ENCODE measurements around the gene SLC34A2. TPM values are rescaled to one million over a fixed set of nuclear protein-coding genes. Genes with fewer than 3 reads are reported as not detected.

The SLC34A2 gene
- total and polyA plus RNA-seq, 2 donors: 4.9 to 28.4 TPM

- WGBS: 96% methylated on average over 2 of the region's 2 CpGs
- no peak overlapping the region for H3K27ac ChIP-seq (ENCODE audit: low read depth in 1 of 2, low read length in 1 of 2)
- H3K36me3 ChIP-seq (ENCODE audit: control insufficient read depth in 2 of 2, insufficient read depth in 2 of 2, low read length in 1 of 2): no peaks in the 10 kb centered on the region
- no peak overlapping the region for H3K4me3 ChIP-seq (ENCODE audit: low read length in 2 of 2)
- no peaks in the 10 kb centered on the region for H3K9me3 ChIP-seq (ENCODE audit: control insufficient read depth in 2 of 2, insufficient read depth in 1 of 2, low read length in 1 of 2)
- DNase-seq (ENCODE audit: low read depth in 6 of 9, low spot score in 9 of 9): no peak
- H3K4me1 ChIP-seq (ENCODE audit: control insufficient read depth in 2 of 2, insufficient read depth in 2 of 2, low read length in 2 of 2): no peaks in the 10 kb centered on the region
- no peaks in the 10 kb centered on the region for H3K27me3 ChIP-seq (ENCODE audit: control insufficient read depth in 2 of 2, insufficient read depth in 1 of 2, low read length in 1 of 2)
Measured at GRCh38 chr4:25628451-25628850, 27.2 kb upstream of the SLC34A2 start.

- DNase-seq (ENCODE audit: low read depth in 6 of 9, low spot score in 9 of 9): no peak
- H3K27me3 ChIP-seq (ENCODE audit: control insufficient read depth in 2 of 2, insufficient read depth in 1 of 2, low read length in 1 of 2): no peaks in the 10 kb centered on the region
- no peaks in the 10 kb centered on the region for H3K9me3 ChIP-seq (ENCODE audit: control insufficient read depth in 2 of 2, insufficient read depth in 1 of 2, low read length in 1 of 2)
- no peaks in the 10 kb centered on the region for H3K36me3 ChIP-seq (ENCODE audit: control insufficient read depth in 2 of 2, insufficient read depth in 2 of 2, low read length in 1 of 2)
- 82% methylated on average over 4 of the region's 4 CpGs for WGBS
- H3K27ac ChIP-seq (ENCODE audit: low read depth in 1 of 2, low read length in 1 of 2): no peak overlapping the region
- no peak overlapping the region for H3K4me3 ChIP-seq (ENCODE audit: low read length in 2 of 2)
- H3K4me1 ChIP-seq (ENCODE audit: control insufficient read depth in 2 of 2, insufficient read depth in 2 of 2, low read length in 2 of 2): no peaks in the 10 kb centered on the region
Measured at GRCh38 chr4:25632135-25632534, 23.5 kb upstream of the SLC34A2 start.

DNA sequence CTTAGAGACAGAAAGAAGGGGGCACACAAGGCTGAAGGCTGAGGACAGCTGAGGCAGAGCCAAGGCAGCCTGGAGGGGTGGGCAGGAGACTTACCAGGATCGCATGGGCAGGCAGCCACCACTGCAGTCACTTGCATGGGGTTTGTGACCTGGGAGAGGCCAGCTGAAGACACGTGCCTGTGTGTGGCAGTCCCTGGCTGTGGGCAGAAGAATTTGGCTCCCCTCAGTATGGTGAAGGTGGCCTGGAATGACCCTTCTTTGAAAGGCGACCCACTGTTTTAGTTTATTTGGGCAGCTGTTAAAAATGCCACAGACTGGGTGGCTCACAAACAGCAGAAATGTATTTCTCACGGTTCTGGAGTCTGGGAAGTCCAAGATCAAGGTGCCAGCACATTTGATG lies 22.1 kb upstream of the SLC34A2 start:
- Histone ChIP-seq H3K27me3 (ENCODE audit: control insufficient read depth in 2 of 2, insufficient read depth in 1 of 2, low read length in 1 of 2) (no peaks in the 10 kb centered on the region), H3K4me3 (ENCODE audit: low read length in 2 of 2) (no peak overlapping the region), H3K9me3 (ENCODE audit: control insufficient read depth in 2 of 2, insufficient read depth in 1 of 2, low read length in 1 of 2) (no peaks in the 10 kb centered on the region), H3K27ac (ENCODE audit: low read depth in 1 of 2, low read length in 1 of 2) (no peak overlapping the region), H3K36me3 (ENCODE audit: control insufficient read depth in 2 of 2, insufficient read depth in 2 of 2, low read length in 1 of 2) (no peaks in the 10 kb centered on the region), H3K4me1 (ENCODE audit: control insufficient read depth in 2 of 2, insufficient read depth in 2 of 2, low read length in 2 of 2) (no peaks in the 10 kb centered on the region)
- DNase-seq (ENCODE audit: low read depth in 6 of 9, low spot score in 9 of 9): no peak
- WGBS: 90% methylated on average over 4 of the region's 4 CpGs

DNA sequence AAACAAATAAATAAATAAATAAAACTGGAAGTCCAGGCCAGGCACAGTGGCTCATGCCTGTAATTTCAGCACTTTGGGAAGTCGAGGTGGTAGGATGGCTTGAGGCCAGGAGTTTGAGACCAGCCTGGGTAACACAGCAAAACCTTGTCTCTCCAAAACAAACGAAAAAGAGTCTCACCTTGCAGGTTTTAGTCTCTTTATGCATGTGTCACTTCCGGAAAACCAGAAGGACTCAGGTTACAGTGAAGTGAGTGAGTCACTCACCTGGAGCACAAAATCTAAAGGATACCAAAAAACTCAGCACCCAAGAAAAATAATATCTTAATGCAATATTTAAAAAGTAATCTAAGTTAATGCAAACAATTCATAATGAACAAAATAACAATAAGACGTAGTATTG lies 20.1 kb upstream of the SLC34A2 start:
- no peak for DNase-seq (ENCODE audit: low read depth in 6 of 9, low spot score in 9 of 9)
- Histone ChIP-seq H3K4me1 (ENCODE audit: control insufficient read depth in 2 of 2, insufficient read depth in 2 of 2, low read length in 2 of 2) (no peaks in the 10 kb centered on the region), H3K9me3 (ENCODE audit: control insufficient read depth in 2 of 2, insufficient read depth in 1 of 2, low read length in 1 of 2) (no peaks in the 10 kb centered on the region), H3K36me3 (ENCODE audit: control insufficient read depth in 2 of 2, insufficient read depth in 2 of 2, low read length in 1 of 2) (no peaks in the 10 kb centered on the region), H3K27me3 (ENCODE audit: control insufficient read depth in 2 of 2, insufficient read depth in 1 of 2, low read length in 1 of 2) (no peaks in the 10 kb centered on the region), H3K27ac (ENCODE audit: low read depth in 1 of 2, low read length in 1 of 2) (no peak overlapping the region), H3K4me3 (ENCODE audit: low read length in 2 of 2) (no peak overlapping the region)
- 88% methylated on average over 4 of the region's 4 CpGs for WGBS

- no peaks in the 10 kb centered on the region for H3K9me3 ChIP-seq (ENCODE audit: control insufficient read depth in 2 of 2, insufficient read depth in 1 of 2, low read length in 1 of 2)
- no peak overlapping the region for H3K4me3 ChIP-seq (ENCODE audit: low read length in 2 of 2)
- no peak overlapping the region for H3K27ac ChIP-seq (ENCODE audit: low read depth in 1 of 2, low read length in 1 of 2)
- H3K4me1 ChIP-seq (ENCODE audit: control insufficient read depth in 2 of 2, insufficient read depth in 2 of 2, low read length in 2 of 2): no peaks in the 10 kb centered on the region
- DNase-seq (ENCODE audit: low read depth in 6 of 9, low spot score in 9 of 9): no peak
- H3K27me3 ChIP-seq (ENCODE audit: control insufficient read depth in 2 of 2, insufficient read depth in 1 of 2, low read length in 1 of 2): no peaks in the 10 kb centered on the region
- H3K36me3 ChIP-seq (ENCODE audit: control insufficient read depth in 2 of 2, insufficient read depth in 2 of 2, low read length in 1 of 2): no peaks in the 10 kb centered on the region
- 95% methylated on average over 10 of the region's 10 CpGs for WGBS
Measured at GRCh38 chr4:25637581-25638220, 17.9 kb upstream of the SLC34A2 start.

- Histone ChIP-seq H3K27ac (ENCODE audit: low read depth in 1 of 2, low read length in 1 of 2) (no peak overlapping the region), H3K9me3 (ENCODE audit: control insufficient read depth in 2 of 2, insufficient read depth in 1 of 2, low read length in 1 of 2) (no peaks in the 10 kb centered on the region), H3K36me3 (ENCODE audit: control insufficient read depth in 2 of 2, insufficient read depth in 2 of 2, low read length in 1 of 2) (no peaks in the 10 kb centered on the region), H3K27me3 (ENCODE audit: control insufficient read depth in 2 of 2, insufficient read depth in 1 of 2, low read length in 1 of 2) (no peaks in the 10 kb centered on the region), H3K4me3 (ENCODE audit: low read length in 2 of 2) (no peak overlapping the region), H3K4me1 (ENCODE audit: control insufficient read depth in 2 of 2, insufficient read depth in 2 of 2, low read length in 2 of 2) (no peaks in the 10 kb centered on the region)
- DNase-seq (ENCODE audit: low read depth in 6 of 9, low spot score in 9 of 9): no peak
- 96% methylated on average over 4 of the region's 4 CpGs for WGBS
Measured at GRCh38 chr4:25638221-25638601, 17.4 kb upstream of the SLC34A2 start.

GRCh38 chr4:25638806-25639205 lies 16.8 kb upstream of the SLC34A2 start:
- Histone ChIP-seq H3K4me1 (ENCODE audit: control insufficient read depth in 2 of 2, insufficient read depth in 2 of 2, low read length in 2 of 2) (no peaks in the 10 kb centered on the region), H3K27me3 (ENCODE audit: control insufficient read depth in 2 of 2, insufficient read depth in 1 of 2, low read length in 1 of 2) (no peaks in the 10 kb centered on the region), H3K4me3 (ENCODE audit: low read length in 2 of 2) (no peak overlapping the region), H3K36me3 (ENCODE audit: control insufficient read depth in 2 of 2, insufficient read depth in 2 of 2, low read length in 1 of 2) (no peaks in the 10 kb centered on the region), H3K27ac (ENCODE audit: low read depth in 1 of 2, low read length in 1 of 2) (no peak overlapping the region), H3K9me3 (ENCODE audit: control insufficient read depth in 2 of 2, insufficient read depth in 1 of 2, low read length in 1 of 2) (no peaks in the 10 kb centered on the region)
- WGBS: 93% methylated on average over 4 of the region's 4 CpGs
- DNase-seq (ENCODE audit: low read depth in 6 of 9, low spot score in 9 of 9): no peak

- 94% methylated on average over 6 of the region's 6 CpGs for WGBS
- no peak for DNase-seq (ENCODE audit: low read depth in 6 of 9, low spot score in 9 of 9)
- H3K4me3 ChIP-seq (ENCODE audit: low read length in 2 of 2): no peak overlapping the region
- no peak overlapping the region for H3K27ac ChIP-seq (ENCODE audit: low read depth in 1 of 2, low read length in 1 of 2)
- H3K36me3 ChIP-seq (ENCODE audit: control insufficient read depth in 2 of 2, insufficient read depth in 2 of 2, low read length in 1 of 2): no peaks in the 10 kb centered on the region
- peaks cover 5 to 15% of the 10 kb centered on the region in 2 donors for H3K27me3 ChIP-seq (ENCODE audit: control insufficient read depth in 2 of 2, insufficient read depth in 1 of 2, low read length in 1 of 2)
- no peaks in the 10 kb centered on the region for H3K9me3 ChIP-seq (ENCODE audit: control insufficient read depth in 2 of 2, insufficient read depth in 1 of 2, low read length in 1 of 2)
- H3K4me1 ChIP-seq (ENCODE audit: control insufficient read depth in 2 of 2, insufficient read depth in 2 of 2, low read length in 2 of 2): peaks cover 0 to 2% of the 10 kb centered on the region in 2 donors
Measured at GRCh38 chr4:25650311-25650710, 5.3 kb upstream of the SLC34A2 start.

GRCh38 chr4:25651682-25652081 lies 4.0 kb upstream of the SLC34A2 start:
- Histone ChIP-seq H3K9me3 (ENCODE audit: control insufficient read depth in 2 of 2, insufficient read depth in 1 of 2, low read length in 1 of 2) (no peaks in the 10 kb centered on the region), H3K36me3 (ENCODE audit: control insufficient read depth in 2 of 2, insufficient read depth in 2 of 2, low read length in 1 of 2) (no peaks in the 10 kb centered on the region), H3K4me3 (ENCODE audit: low read length in 2 of 2) (no peak overlapping the region), H3K27ac (ENCODE audit: low read depth in 1 of 2, low read length in 1 of 2) (no peak overlapping the region), H3K4me1 (ENCODE audit: control insufficient read depth in 2 of 2, insufficient read depth in 2 of 2, low read length in 2 of 2) (peaks cover 0 to 2% of the 10 kb centered on the region in 2 donors), H3K27me3 (ENCODE audit: control insufficient read depth in 2 of 2, insufficient read depth in 1 of 2, low read length in 1 of 2) (peaks cover 10 to 29% of the 10 kb centered on the region in 2 donors)
- no peak for DNase-seq (ENCODE audit: low read depth in 6 of 9, low spot score in 9 of 9)
- WGBS: 89% methylated on average over 5 of the region's 5 CpGs
